Stimulated activated CD4-positive, alpha-beta T cell treated with anti-CD3 and anti-CD28 coated beads, Interleukin-4, amount 100 ng/mL, for 24 hours (primary cell): ENCODE data around the gene ATR.

Source experiments
- DNase-seq: peaks from one replicate; pipeline ENCODE4 v3.0.0-alpha.2; 2020

ATR gene

GRCh38 chr3:142507241-142507640 lies 71.3 kb downstream of the ATR start:
- DNase-seq, result no peak

- no peak for DNase-seq
These were observed 76.1 kb downstream of the ATR start for GRCh38 chr3:142502187-142502985.

GRCh38 chr3:142501004-142501926 lies 77.3 kb downstream of the ATR start:
- no peak for DNase-seq

- DNase-seq, result no peak
These were observed 78.3 kb downstream of the ATR start for GRCh38 chr3:142500211-142500610.

GRCh38 chr3:142498397-142499180 lies 79.9 kb downstream of the ATR start:
- DNase-seq, result no peak

- no peak for DNase-seq
These were observed 80.8 kb downstream of the ATR start for GRCh38 chr3:142497729-142498128.

- DNase-seq, result no peak
These were observed 83.4 kb downstream of the ATR start for GRCh38 chr3:142495103-142495502.

GRCh38 chr3:142492184-142492583 lies 86.3 kb downstream of the ATR start:
- no peak for DNase-seq

GRCh38 chr3:142489572-142490323 lies 88.8 kb downstream of the ATR start:
- DNase-seq, result no peak

GRCh38 chr3:142484912-142485435 lies 93.6 kb downstream of the ATR start:
- no peak for DNase-seq

- no peak for DNase-seq
These were observed 97.3 kb downstream of the ATR start for GRCh38 chr3:142481196-142481595.

GRCh38 chr3:142470826-142471225 lies 107.7 kb downstream of the ATR start:
- DNase-seq, result no peak

GRCh38 chr3:142468456-142468855 lies 110.1 kb downstream of the ATR start:
- no peak for DNase-seq

- no peak for DNase-seq
These were observed 110.8 kb downstream of the ATR start for GRCh38 chr3:142467768-142468167.

- no peak for DNase-seq
These were observed 117.8 kb downstream of the ATR start for GRCh38 chr3:142460689-142461088.

GRCh38 chr3:142459929-142460328 lies 118.6 kb downstream of the ATR start:
- DNase-seq, result no peak

GRCh38 chr3:142459096-142459495 lies 119.4 kb downstream of the ATR start:
- DNase-seq, result no peak

- no peak for DNase-seq
These were observed 127.7 kb downstream of the ATR start for GRCh38 chr3:142450881-142451280.

GRCh38 chr3:142450189-142450588 lies 128.3 kb downstream of the ATR start:
- DNase-seq, result no peak

GRCh38 chr3:142447852-142448823 lies 130.4 kb downstream of the ATR start, which contains the start of gene XRN1:
Gene XRN1, minus strand, starts transcription at chr3:142448037. Its CDS starts 93 bp downstream, at chr3:142447944.
- DNase-seq, result peak; percentile 95
